CD4-positive, alpha-beta T cell treated with Interferon gamma for 1 hour (primary cell): ENCODE results near the gene GDF15.
"Not testable (repeated sequence)": the region's sequence is repeated elsewhere in the genome, so short reads cannot be mapped to it uniquely, and the experiment has no call there.

ENCODE experiments used
- DNase-seq: peaks from one replicate; pipeline ENCODE4 v3.0.0-alpha.2; 2020

The GDF15 gene

GRCh38 chr19:18364277-18364825 is 21.6 kb upstream of the GDF15 start:
- not testable (repeated sequence) for DNase-seq

- no peak for DNase-seq
These were observed 21.0 kb upstream of the GDF15 start for GRCh38 chr19:18364826-18365528.

- no peak for DNase-seq
These were observed 19.9 kb upstream of the GDF15 start for GRCh38 chr19:18366021-18366435.

DNA sequence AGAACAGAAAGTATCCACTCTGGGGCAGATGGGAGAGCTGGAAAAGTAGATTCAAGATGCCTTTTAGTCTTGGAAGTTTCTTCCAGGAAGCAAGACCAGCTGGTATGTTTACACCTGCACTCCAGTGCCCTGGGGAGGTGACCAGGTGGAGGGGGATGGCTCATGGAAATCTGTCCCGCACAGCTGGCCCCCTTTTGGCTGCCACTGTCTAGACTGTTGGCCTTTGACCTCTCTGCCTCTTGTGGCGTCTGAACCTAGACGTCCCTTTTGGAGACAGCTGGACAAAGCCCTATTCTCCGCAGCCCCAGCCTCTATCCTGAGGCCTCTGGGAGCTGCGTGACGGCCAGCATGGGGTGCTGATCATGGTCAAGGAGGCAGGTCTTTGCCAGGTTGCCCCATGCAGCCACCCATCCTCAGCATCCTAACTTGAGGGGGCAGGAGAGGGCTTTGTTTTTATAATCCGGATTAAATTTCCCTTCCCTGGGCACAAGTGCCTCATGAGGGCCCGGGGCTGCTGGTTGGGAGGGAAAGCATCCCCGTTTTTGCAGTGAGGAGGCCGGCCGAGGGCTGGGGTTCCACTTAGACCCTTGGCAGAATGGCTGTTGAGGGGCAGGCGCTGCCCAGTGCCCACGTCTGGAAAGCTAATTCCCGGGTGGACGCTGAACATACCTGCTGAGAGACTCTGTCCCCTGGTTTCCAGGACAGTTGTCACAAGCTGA is 17.3 kb upstream of the GDF15 start:
- DNase-seq = no peak

GRCh38 chr19:18373407-18373891 is 12.5 kb upstream of the GDF15 start:
- no peak for DNase-seq

GRCh38 chr19:18373892-18374629 is 11.9 kb upstream of the GDF15 start:
- peak; percentile 87 for DNase-seq

GRCh38 chr19:18377026-18377425 is 8.9 kb upstream of the GDF15 start:
- no peak for DNase-seq

- DNase-seq = peak; percentile 35
These were observed 5.9 kb upstream of the GDF15 start for GRCh38 chr19:18379803-18380747.

- no peak for DNase-seq
These were observed 5.1 kb upstream of the GDF15 start for GRCh38 chr19:18380843-18381242.

DNA sequence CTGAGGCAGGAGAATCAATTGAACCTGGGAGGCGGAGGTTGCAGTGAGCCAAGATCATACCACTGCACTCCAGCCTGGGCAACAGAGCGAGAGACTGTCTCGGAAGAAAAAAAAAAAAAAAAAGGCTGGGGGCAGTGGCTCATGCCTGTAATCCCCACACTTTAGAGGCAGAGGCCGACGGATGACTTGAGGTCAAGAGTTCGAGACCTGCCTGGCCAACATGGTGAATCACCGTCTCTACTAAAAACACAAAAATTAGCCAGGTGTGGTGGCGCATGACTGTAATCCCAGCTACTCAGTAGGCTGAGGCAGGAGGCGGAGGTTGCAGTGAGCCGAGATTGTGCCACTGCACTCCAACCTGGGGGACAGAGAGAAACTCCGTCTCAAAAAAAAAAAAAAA is 2.3 kb upstream of the GDF15 start:
- not testable (repeated sequence) for DNase-seq

DNA sequence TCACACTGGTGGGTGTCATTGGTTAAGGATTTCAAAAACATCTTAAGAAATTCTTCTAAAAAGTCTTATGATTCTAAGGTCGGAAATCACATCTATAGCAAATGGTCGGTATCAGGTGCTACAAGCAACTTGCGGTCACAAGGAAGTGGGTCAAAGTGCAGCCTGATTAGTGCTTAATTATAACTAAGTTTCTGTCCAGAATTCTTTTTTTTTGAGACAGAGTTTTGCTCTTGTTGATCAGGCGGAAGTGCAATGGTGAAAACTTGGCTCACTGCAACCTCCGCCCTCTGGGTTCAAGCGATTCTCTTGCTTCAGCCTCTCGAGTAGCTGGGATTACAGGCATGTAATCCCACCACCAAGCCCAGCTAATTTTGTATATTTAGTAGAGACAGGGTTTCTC is 1.2 kb upstream of the GDF15 start:
- no peak for DNase-seq

DNA sequence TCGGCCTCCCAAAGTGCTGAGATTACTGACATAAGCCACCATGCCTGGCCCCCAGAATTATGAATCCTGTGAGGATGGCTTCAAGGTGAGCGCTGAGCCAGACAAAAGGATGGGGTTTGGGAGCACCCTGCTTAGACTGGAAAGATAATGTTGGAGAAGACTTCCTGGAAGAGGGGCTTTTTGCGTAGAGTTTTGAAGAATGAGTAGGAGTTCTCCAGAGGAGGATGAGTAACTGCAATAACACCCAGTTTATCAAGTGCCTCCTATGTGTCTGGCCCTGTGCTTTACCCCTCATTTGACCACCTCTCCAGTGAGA is 641 bp upstream of the GDF15 start:
- DNase-seq = no peak

DNA sequence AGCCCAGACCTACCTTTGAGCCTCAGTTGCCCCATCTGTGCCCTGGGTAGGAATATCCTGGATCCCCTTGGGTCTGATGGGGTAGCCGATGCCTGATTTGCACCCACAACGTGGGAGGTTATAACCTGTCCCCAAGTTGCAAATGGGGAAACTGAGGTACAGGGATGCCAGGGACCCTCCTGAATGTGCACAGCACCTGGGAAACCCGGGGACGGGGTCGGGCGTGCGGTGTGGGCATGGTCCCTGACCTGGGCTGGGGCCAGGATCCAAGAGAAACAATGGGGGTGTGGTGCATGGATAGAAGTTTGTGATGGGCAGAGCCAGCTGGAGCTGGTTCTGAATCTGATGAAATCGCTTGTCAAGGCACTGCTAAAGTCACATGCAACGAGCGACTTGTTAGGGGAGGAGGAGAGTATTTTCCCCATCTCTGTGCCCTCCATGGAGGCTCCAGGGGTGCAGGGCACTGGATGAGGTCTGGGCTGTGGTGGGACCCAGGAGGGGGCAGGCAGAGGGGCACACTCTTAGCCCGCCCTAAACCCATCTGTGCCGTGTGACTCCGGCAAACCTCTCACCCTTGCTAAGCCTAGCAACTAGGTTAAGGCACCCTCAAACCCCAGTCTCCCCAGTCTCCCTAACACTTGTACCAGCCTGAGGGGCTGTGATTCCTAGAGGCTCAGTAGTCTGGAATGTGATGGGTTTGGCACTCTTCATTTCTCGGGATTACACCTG is 749 bp downstream of the GDF15 start:
- no peak for DNase-seq

DNA sequence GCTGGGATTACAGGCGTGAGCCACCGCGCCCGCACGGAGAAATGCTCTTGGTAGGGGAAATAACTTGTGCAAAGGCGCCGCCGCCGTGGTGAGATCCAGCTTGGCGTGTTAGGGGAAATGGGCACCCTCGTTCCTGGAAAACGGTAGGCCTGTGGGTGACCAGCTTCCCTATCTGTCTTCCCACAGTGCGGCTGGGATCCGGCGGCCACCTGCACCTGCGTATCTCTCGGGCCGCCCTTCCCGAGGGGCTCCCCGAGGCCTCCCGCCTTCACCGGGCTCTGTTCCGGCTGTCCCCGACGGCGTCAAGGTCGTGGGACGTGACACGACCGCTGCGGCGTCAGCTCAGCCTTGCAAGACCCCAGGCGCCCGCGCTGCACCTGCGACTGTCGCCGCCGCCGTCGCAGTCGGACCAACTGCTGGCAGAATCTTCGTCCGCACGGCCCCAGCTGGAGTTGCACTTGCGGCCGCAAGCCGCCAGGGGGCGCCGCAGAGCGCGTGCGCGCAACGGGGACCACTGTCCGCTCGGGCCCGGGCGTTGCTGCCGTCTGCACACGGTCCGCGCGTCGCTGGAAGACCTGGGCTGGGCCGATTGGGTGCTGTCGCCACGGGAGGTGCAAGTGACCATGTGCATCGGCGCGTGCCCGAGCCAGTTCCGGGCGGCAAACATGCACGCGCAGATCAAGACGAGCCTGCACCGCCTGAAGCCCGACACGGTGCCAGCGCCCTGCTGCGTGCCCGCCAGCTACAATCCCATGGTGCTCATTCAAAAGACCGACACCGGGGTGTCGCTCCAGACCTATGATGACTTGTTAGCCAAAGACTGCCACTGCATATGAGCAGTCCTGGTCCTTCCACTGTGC is 2.4 kb downstream of the GDF15 start:
- DNase-seq = peak; percentile 84

GRCh38 chr19:18388960-18389725 is 3.2 kb downstream of the GDF15 start:
- no peak for DNase-seq

- DNase-seq = no peak
These were observed 3.7 kb downstream of the GDF15 start for GRCh38 chr19:18389726-18390064.

DNA sequence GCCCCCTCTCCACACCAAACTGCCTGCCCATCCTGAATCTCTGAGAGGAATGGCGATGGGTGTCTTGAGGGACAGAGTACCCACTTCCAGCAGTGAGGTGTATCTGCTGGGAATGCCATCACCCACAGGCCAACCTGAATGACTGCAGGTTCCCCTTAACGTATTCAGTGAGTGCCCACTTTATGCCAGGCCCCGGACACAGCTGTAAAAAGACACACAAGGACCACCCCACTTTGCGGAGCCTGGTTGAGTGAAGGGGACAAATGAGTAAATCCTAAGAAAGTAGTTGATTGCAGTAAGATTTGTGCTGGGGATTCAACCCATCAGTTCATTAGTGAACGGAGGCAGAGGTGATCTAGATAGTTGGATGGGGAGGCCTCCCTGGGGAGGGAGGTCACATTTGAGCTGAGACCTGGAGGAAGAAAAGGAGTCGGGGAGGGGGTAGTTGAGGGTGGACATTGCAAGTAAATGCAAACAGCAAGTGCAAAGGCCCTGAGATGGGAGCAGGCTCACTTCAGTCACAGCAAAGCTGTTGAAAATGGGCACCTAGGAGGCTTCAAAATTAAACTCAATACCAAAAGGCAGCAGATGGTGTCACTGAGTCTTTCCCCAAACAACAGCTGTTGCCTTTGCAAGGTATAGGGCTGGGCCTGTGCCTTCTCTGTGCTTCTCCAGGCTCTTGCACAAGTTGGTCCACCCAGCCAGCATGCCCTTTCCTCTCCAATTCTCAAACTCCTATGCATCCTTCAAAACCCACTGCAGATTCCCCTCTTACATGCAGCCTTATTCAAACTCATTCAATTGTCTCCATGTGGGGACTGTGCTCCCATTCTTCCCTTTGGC is 4.3 kb downstream of the GDF15 start:
- DNase-seq = no peak

- no peak for DNase-seq
These were observed 5.6 kb downstream of the GDF15 start for GRCh38 chr19:18391509-18392075.

GRCh38 chr19:18392417-18392816 is 6.5 kb downstream of the GDF15 start:
- peak; percentile 72 for DNase-seq
